ENCODE results near the gene NABP2.
"Not testable (repeated sequence)": the region's sequence is repeated elsewhere in the genome, so short reads cannot be mapped to it uniquely, and the experiment has no call there.

NABP2 gene

DNA sequence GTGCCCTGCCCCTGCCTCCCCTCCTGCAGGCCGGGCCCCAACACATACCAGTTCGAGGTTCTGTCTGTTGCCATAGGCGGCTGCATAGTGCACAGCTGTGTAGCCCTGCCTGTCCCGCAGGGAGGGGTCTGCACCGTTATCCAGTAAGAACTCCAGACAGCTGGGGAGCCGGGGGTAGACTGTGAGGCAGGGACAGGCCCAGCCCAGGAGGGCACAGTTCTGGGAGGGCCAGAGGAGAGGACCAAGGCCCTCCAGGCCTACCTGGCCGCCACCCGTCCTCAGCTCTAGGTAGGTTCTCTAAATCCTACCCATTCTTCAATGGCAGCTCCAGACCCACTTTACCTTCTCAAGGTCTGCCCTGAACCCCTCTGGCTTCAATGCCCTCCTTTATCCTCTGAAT, 24.6 kb downstream of the NABP2 start:
- DNase-seq = no peak

DNA sequence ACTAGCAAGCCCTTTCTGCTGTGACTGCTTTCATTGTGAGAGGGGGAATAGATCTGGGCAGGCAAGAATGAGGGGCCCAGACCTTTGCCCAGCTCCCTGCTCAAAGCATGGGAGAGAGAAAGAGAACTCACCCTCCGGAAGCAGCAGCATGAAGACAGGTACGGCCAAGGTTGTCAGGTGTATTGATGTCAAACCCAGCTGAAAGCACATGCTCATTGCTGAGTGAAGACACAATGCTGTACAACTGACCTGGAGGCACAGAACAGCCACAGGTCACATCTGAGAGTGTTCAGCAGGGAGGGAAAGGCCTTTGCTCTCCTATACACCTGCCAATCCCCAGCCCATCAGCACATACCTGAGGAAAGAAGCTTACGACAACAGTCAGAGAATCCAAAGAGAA, 28.5 kb downstream of the NABP2 start:
- DNase-seq = no peak

DNA sequence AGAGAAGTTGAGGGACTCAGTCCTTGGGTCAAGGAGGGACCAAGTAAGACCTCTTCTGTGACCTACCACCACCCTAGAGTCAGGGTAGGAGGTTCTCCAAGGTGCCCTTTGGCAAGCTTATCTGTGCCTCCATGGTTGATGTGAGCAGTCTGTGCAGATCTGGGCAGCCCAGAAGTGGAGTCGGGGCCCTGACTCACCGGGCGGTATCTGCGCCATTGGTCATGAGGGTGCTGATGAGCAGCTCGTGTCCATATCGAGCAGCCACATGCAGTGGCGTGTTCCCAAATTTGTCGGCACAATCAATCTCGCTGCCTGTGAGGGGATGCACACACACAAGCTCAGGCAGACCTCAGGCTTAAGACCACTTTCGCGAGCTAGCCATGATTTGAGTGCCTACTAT, 28.9 kb downstream of the NABP2 start:
- no peak for DNase-seq

DNA sequence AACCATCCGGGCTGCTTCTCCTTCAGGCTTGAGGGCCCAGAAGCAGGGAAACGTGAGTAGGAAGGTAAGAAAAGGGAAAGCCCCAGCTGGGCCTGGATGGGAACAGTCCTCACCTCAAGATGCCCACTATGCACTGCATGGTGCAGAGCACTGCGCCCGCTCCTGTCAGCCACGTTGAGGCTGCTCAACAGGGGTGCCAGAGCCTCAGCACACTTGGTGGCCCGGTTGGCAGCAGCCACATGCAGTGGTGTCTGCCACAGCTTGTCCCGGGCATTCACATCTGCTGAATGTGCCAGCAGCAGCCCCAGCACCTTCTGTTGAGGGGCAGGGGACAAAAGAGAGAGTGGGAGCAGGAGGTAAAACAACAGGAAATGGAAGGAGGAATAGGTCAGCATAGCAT, 31.5 kb downstream of the NABP2 start:
- DNase-seq = no peak

DNA sequence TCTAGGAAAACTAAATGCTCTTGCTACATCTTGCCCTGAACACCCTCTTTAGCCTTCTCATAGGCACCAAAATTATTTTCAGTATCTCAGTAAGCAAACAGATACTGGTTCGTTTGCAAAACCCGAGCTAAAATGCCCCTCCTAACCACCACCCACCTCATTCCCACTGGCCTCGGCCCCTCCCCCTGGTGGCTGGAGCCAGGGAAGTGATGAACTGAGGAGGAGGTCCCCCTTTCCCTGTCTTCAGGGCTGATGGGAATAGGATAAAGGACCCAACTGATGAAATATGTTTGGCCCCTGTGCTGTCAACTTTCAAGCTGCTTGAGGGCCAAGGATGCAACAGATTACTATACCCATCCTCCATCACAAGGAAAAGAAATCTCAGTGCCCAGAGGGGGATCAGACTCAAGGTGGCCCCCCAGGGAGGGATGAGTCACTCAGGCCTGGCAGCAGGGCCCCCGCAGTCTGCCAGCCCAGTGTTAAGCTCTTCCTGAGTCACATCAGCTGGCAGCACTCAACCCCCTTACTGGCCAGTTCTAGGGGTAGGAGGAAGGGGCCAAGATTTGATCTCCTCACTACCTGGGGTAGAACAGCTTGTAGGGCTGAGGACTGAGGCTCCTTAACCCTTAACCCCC, 32.3 kb downstream of the NABP2 start:
- no peak for DNase-seq

DNA sequence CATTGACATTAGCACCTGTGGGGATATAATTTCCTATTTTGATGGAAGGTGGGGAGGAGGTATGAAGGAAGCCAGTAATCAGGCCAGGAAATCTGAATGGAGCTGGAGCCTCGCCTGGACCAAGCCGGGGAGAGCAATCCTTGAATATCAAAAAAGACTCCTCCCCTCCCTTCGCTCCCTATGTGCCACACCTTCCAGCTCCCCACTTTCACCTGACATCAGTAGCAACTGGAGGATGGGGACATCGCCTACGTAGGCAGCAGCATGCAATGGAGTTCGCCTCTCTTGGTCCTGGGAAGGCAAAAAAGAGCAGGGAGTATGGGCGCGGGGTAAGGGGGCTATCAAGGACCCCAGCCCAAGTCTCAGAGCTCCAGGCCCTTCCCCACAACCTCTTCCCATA, 32.9 kb downstream of the NABP2 start:
- DNase-seq = no peak

DNA sequence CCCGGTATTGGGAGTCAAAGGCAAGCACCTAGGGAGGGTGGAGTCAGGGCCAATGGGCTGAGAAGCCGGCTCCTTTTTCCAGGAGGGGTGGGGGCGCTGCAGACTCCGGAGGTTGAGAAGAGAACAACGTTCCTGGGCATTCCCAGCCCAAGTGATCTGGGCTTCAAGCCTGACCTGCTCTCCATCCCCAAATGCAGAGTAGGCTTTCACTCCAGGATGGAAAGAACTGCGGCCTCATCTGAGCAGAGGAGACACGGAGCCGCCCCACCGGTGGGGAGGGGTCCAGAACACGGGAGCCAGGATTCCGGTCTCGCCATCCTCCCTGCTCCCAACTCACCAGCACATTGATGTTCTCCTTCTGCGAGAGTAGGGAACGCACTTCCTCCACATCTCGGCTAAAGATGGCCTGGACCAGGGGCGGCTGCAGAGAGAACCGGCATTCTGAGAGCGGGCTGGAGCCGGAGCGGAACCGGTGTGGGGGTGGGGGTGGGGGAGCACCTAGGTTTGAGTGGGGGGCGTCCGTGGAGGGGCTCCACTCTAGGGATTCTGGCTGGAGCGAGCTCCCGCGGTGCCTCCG, 33.4 kb downstream of the NABP2 start:
- DNase-seq = no peak

DNA sequence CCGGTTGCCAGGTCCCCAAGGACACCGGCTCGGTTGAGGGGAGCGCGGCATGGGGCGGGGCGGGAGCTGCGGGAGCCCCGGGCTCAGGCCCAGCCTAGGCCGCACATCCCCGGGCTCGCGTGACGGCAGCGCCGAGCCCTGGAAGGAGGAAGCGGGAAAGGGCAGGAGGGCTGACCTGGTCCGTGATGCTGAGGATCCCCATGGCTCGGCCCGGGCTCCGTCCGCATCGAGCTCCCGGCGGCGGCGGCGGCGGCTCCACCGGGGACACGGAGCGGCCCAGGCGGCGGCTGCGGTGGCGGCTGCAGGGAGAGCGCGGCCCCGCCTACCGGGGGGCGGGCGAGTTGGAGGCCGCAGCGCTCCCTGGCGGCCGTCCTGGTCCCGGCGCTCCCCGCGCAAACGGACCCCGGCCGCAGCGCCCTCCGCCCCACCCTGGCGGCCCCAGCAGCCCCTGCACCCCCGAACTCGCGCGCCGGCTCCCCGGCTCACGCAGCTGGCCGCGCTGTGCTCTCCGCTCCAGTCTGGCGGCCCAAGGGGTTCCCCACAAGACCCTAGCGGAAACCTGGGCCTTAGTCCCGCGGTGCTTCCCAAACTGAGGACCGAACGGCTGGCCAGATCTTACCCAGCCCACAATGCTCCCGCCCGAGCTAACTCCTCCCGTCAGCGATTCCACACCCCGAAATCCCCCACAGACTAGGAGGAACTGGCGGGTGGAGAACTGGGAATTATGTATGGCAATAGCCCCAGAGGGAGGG, 34.1 kb downstream of the NABP2 start, which contains the start of gene ANKRD52:
Gene ANKRD52, minus strand, starts transcription at position 317 of the 752 bp plus-strand sequence. Its CDS starts 115 bp downstream, at position 202.
- peak; percentile 14 for DNase-seq

DNA sequence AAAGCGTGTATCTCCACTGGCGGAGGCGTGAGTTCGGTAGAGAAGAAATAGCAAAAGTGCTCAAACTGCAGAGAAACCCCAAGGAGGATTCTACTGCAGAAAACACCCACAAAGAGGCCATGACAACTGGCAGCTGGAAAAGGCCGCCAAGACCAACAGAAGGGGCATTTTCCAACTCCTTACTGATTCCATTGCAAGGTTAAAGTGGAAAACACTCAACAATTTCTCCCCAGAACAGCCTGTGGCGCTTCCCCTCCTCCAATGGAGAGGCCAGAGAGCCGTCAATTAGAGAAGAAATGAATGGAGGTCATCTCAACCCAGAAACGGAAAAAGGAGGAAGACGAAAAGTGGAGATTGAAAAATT, 34.7 kb downstream of the NABP2 start:
- no peak for DNase-seq

DNA sequence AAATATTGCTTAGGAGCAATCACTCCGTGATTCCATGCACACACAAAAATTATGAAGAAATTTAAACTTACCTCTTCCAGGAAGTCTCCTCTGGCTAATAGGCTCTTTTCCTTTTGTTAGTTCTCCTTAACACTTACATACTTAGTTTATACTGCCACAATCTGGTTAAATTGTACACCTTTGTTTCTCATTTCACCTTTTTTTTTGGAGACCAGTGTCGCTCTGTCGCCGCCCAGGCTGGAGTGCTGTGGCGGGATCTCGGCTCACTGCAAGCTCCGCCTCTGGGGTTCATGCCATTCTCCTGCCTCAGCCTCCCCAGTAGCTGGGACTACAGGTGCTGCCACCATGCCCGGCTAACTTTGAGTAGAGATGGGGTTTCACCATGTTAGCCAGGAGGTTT, 36.2 kb downstream of the NABP2 start:
- DNase-seq = no peak

DNA sequence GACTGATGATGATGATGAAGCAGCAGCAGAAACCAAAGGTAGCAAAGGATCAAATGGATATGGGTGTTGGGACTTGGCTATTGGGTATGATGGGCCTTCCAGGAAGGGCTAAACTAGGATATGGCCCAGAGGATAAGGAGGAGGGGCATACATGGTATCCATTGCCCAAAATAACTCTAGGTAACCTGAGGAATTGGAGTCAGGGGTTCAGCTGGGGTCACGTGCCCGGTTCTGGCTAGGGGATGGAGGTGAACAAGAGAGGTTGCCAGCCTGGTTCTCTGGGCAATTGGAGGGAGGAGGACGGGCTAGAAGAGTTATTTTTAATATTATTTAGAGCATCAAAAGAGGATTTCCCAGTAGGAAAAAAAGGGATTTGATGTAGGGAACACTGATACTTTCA, 36.8 kb downstream of the NABP2 start:
- DNase-seq = no peak

DNA sequence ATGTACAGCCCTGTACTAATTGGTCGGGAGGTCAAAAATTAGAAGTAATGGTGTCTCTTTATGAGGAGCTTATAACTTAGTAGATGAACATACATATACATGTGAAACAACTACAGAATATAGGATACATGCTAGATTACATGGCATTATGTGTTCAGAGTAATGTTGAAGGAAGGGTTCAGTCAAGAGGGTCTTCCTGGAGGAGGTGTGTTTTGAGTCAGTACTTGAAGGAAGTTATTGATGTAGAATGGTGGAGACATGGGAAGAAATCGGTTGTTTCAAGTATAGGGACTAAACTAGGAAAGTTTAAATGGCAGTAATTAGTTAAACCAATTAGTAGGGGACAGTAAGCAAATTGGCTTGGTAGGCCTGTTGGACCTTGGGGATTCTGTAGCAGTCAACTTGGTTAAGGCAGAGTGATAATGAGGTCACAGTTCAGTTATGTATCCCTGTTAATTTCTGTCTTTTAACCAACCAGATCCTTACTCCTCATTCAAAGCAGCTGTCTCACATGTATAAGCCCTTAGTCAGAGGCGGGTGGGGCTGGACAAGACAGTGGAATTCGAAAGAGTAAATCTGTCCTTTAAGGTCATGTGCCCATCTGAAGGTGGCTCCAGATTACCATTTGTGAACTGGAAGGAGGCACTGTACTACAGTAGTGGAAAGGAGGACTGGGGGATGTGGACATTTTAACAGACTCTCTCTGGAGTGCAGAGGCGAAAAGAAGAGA, 37.5 kb downstream of the NABP2 start:
- no peak for DNase-seq

DNA sequence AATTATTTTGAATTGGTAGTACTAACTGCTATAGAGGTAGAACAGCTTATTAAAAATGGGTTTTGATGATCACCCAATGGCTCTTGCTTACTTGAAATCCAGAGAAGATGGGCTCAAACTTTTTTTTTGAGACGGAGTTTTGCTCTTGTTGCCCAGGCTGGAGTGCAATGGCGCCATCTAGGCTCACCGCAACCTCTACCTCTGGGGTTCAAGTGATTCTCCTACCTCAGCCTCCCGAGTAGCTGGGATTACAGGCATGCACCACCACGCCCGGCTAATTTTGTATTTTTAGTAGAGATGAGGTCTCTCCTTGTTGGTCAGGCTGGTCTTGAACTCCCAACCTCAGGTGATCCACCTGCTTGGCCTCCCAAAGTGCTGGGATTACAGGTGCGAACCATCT, 38.8 kb downstream of the NABP2 start:
- not testable (repeated sequence) for DNase-seq

DNA sequence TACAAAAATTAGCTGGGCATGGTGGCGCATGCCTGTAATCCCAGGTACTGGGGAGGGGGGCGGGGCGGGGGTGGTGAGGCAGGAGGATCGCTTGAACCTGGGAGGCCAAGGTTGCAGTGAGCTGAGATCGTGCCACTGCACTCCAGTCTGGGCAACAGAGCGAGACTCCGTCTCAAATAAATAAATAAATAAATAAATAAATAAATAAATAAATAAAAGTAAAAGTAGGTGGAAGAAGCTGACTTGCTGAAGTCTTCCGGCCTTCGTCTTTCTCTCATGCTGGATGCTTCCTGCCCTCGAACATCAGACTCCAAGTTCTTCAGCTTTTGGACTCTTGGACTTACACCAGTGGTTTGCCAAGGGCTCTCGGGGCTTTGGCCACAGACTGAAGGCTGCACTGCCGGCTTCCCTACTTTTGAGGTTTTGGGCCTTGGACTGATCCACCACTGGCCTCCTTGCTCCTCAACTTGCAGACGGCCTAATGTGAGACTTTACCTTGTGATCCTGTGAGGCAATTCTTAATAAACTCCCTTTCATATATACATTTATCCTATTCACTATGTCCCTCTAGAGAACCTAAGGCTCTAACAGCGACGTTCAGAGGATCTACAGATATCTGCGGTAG, 42.0 kb downstream of the NABP2 start:
- DNase-seq = not testable (repeated sequence)

DNA sequence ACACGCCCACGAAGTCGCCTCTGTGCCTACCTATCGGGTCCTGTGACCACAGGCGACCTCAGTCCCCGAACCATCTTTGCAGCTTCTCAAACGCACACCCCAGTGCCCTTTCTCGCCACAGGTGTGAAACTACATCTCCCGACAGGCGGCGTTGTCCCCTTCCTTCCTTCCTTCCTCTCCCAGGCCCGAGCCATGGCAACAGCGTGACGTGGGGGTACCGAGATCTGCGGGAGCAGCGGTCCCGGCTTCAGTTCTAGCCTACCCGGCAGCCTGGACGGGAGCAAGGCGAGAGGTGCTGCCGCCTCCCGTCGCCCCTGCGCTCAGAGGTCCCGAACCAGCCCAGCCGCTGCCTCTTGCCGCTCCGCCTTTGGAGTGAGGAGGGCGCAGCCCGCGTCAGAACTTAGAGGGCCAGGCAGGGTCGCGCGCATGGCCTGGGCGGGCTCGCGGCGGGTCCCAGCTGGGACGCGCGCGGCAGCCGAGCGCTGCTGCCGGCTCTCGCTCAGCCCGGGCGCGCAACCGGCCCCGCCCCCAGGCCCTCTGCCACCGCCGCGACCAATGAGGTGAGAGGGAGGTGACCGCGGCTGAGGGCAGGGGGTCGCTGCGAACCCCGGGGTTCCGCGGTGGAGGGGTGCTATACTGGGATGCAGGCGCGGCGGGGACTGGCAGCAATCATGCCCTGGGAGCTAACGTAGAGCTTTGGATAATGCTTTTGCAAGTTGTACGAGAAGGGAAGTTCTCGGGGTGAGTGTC, 42.7 kb downstream of the NABP2 start, which contains the start of gene COQ10A:
Gene COQ10A, plus strand, starts transcription at position 250 of the 750 bp plus-strand sequence. Its CDS starts 177 bp downstream, at position 427.
- peak; percentile 51 for DNase-seq

DNA sequence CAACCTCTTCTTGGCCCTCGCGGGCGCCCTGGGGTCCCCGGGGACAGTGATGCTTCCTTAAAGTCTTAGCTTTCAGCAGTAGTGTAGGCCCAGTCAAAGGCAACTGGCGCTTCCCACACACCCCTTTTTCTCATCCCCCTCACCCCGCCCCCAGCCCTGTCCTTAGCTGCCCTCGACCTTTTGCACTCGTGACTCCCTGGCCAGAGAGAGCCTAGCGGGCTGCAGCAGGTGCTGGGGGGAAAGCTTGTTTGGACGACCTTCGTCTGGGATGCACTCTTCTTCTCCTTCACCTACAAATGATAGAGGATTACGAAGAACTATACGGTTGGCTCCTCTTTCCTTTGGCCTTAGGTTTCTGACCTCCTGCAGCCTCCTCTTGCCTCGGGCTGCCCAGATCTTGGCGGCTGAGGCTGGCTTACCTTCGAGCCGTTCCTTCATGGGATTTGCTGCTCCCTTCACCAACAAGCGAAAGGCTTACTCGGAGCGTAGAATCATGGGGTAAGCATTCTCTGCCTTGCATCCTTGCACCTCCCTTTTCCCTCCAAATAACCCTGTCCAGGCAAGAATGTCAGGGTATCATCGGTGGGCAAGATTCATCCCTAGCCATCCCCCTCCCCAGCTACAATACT, 43.4 kb downstream of the NABP2 start:
- DNase-seq = no peak

DNA sequence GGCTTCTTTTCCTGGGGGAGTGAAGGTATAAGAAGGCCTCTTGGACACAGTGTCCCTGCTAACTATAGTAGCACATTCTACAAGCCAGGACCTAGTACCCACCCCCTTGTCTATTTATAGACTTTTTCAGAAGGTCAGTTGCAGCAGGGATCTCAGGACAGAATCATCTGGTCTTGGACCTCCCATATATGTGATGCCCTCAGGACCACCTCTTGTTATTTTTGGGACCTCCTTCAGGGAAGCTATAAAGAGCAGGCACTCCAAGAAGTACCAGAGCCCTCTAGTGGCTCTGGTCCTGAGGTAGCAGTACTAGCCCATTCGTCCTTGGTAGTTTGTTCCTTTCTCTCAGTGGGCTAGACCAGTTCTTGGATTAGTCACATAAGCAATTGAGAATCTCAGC, 46.9 kb downstream of the NABP2 start:
- no peak for DNase-seq

DNA sequence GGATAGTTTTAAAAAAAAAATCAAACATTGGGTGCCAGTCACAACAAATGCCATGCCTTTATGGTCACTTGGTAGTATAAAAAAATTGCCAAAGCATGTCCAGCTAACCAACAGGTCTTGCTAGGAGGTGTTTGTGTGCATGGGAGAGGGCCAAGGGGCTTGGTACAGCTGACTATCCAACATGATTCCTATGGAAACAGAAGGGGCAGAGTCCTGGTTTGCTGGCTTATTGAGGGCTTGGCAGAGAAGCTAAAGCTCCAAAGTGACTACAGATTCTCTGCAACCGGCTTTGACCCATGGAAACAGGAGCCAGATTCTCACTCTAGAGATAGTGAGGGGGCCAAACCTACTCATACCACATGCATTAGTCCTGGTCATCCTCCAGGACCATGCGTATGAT, 48.3 kb downstream of the NABP2 start:
- not testable (repeated sequence) for DNase-seq

DNA sequence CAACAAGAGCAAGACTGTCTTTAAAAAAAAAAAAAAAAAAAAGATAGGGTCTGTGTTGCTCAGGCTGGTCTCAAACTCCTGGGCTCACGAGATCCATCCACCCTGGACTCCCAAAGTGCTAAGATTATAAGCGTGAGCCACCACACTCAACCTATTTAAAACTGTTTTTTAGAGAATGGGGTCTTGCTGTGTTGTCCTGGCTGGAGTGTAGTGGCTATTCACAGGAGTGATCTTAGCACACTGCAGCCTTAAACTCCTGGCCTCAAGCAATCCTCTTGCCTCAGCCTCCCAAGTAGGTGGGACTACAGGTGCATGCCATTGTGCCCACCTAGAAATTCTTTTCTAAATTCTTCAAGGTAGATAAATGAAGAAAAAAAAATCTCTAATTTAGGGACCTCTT, 50.2 kb downstream of the NABP2 start:
- no peak for DNase-seq

DNA sequence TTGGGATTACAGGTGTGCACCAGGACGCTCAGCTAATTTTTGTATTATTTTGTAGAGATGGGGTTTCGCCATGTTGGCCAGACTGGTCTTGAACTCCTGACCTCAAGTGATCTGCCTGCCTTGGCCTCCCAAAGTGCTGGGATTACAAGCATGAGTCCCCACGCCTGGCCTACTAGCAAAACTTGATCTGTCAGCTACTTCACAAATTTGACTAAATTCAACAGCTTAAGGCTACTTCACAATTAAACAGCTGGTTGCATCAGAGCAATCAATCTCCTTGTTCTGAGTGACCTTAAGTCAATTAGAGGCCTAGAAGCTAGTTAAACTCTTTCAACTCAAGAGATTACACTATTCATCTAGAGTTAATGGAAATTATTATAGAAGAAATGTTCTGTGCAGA, 54.8 kb downstream of the NABP2 start:
- no peak for DNase-seq
